Esophagus muscularis mucosa (tissue), 4 donors: ENCODE measurements around the gene ADH7. TPM values are rescaled to one million over a fixed set of nuclear protein-coding genes. Genes with fewer than 3 reads are reported as not detected.
A peak's percentile ranks its signal among the peaks of the same experiment; 100 is the strongest.

Source experiments
- DNase-seq: peaks from one replicate; pipeline ENCODE4 v3.0.0-alpha.2; 2017; ENCODE audit errors: extremely low spot score
- H3K27ac ChIP-seq, 4 donors: fragments of 200-600 bp; sonication (generic); replicated peaks in 1 of 4; 1 replicate in 3 of 4; 2 replicates in 1 of 4; pipeline ENCODE4 v1.5.1; 2016 to 2019; ENCODE audit warnings: mild to moderate bottlenecking in 1 of 4
- H3K27me3 ChIP-seq, 4 donors: fragments of 200-600 bp; sonication (generic); one replicate each; pipeline versions ENCODE4 v1.5.1 to v1.6.0; 2016 to 2019
- H3K36me3 ChIP-seq, 4 donors: fragments of 200-600 bp; sonication (generic); one replicate each; pipeline ENCODE4 v1.5.1; 2016 to 2019
- H3K4me1 ChIP-seq, 4 donors: fragments of 200-600 bp; sonication (generic); one replicate each; pipeline ENCODE4 v1.5.1; 2016 to 2019
- H3K4me3 ChIP-seq, 4 donors: fragments of 200-600 bp; sonication (generic); 1 replicate in 2 of 4; 2 replicates in 2 of 4; pipeline ENCODE4 v1.5.1; 2016 to 2019; ENCODE audit warnings: mild to moderate bottlenecking in 4 of 4, moderate library complexity in 1 of 4
- H3K9me3 ChIP-seq, 4 donors: fragments of 200-600 bp; sonication (generic); 1 replicate in 3 of 4; 2 replicates in 1 of 4; pipeline ENCODE4 v1.5.1; 2016 to 2019
- CTCF ChIP-seq, 3 experiments: fragments of 200-600 bp in 2 of 3; fragments of 450-650 bp in 1 of 3; sonication (generic) in 2 of 3; IDR thresholded peaks; one replicate each; pipeline ENCODE4 v1.5.1; 2017 to 2019; ENCODE audit warnings: antibody characterized with exemption in 3 of 3, mild to moderate bottlenecking in 2 of 3, moderate library complexity in 1 of 3
- EP300 ChIP-seq: sonication (generic); formaldehyde crosslinking; IDR thresholded peaks from one replicate; pipeline ENCODE4 v1.6.1; 2017; ENCODE audit warnings: antibody characterized with exemption
- POLR2A ChIP-seq: fragments of 450-650 bp; IDR thresholded peaks from one replicate; pipeline ENCODE4 v1.6.1; 2017; ENCODE audit warnings: antibody characterized with exemption, moderate library complexity, mild to moderate bottlenecking, low read depth
- POLR2AphosphoS5 ChIP-seq, 2 donors: sonication (generic); formaldehyde crosslinking; IDR thresholded peaks; one replicate each; pipeline ENCODE4 v1.6.1; 2017; ENCODE audit warnings: antibody characterized with exemption in 2 of 2
- WGBS: methylation state at CpG from one replicate; pipeline ENCODE4 v1.1.5; 2018; 5-methylcytosine and 5-hydroxymethylcytosine counted together
- intact Hi-C: fragments of 100-400 bp; cut with DNase I; formaldehyde crosslinking; loops from one replicate; pipeline ENCODE4 v1.15.1; 2023
- total RNA-seq, 4 donors: library from RNA; depleted of rRNA; stranded (reverse); fragments of >200 nt; gene quantifications; one replicate each; pipeline versions ENCODE4 v1.1.0 to v1.2.1, GENCODE V29; 2016

The ADH7 gene
- total RNA-seq, 4 donors from 2014 or later, result not detected

GRCh38 chr4:99414401-99414800 is 20.7 kb downstream of the ADH7 start:
- peaks cover 0 to 22% (median 8%) of the 10 kb centered on the region in 4 donors for H3K4me1 ChIP-seq
- intact Hi-C loops, result no loop called here
- H3K36me3 ChIP-seq, result no peaks in the 10 kb centered on the region
- DNase-seq, result no peak
- H3K9me3 ChIP-seq, result no peaks in the 10 kb centered on the region
- no peak overlapping the region for H3K27ac ChIP-seq
- H3K4me3 ChIP-seq, result no peak overlapping the region
- TF ChIP-seq POLR2A (no peak), CTCF (IDR thresholded peaks at IDR 0.05) (no peak), EP300 (no peak), POLR2AphosphoS5 (IDR thresholded peaks at IDR 0.05) (no peak)
- no peaks in the 10 kb centered on the region for H3K27me3 ChIP-seq

GRCh38 chr4:99413140-99413539 is 22.0 kb downstream of the ADH7 start:
- no peak overlapping the region for H3K4me3 ChIP-seq
- TF ChIP-seq POLR2A (no peak), EP300 (no peak), POLR2AphosphoS5 (IDR thresholded peaks at IDR 0.05) (no peak), CTCF (IDR thresholded peaks at IDR 0.05) (no peak)
- 77% methylated on average over 4 of the region's 4 CpGs for WGBS
- H3K27me3 ChIP-seq, result no peaks in the 10 kb centered on the region
- H3K36me3 ChIP-seq, result no peaks in the 10 kb centered on the region
- no peaks in the 10 kb centered on the region for H3K9me3 ChIP-seq
- H3K27ac ChIP-seq, result peak overlapping the region in 1 of 4 donors; percentile 9
- DNase-seq, result no peak
- peaks cover 2 to 35% (median 16%) of the 10 kb centered on the region in 4 donors for H3K4me1 ChIP-seq
- intact Hi-C loops, result no loop called here

- H3K27ac ChIP-seq, result no peak overlapping the region
- DNase-seq, result no peak
- intact Hi-C loops, result no loop called here
- H3K4me3 ChIP-seq, result no peak overlapping the region
- TF ChIP-seq POLR2AphosphoS5 (IDR thresholded peaks at IDR 0.05), result no peak
- TF ChIP-seq EP300, result no peak
- no peak for TF ChIP-seq POLR2A
- TF ChIP-seq CTCF (IDR thresholded peaks at IDR 0.05), result no peak
- H3K36me3 ChIP-seq, result no peaks in the 10 kb centered on the region
- peaks cover 5 to 54% (median 34%) of the 10 kb centered on the region in 4 donors for H3K4me1 ChIP-seq
- H3K9me3 ChIP-seq, result no peaks in the 10 kb centered on the region
- no peaks in the 10 kb centered on the region for H3K27me3 ChIP-seq
These were observed 24.1 kb downstream of the ADH7 start for GRCh38 chr4:99411041-99411440.

- H3K4me3 ChIP-seq, result no peak overlapping the region
- H3K4me1 ChIP-seq, result peaks cover 5 to 63% (median 41%) of the 10 kb centered on the region in 4 donors
- no peaks in the 10 kb centered on the region for H3K36me3 ChIP-seq
- intact Hi-C loops, result no loop called here
- no peaks in the 10 kb centered on the region for H3K9me3 ChIP-seq
- WGBS, result 92% methylated on average over 2 of the region's 5 CpGs
- H3K27me3 ChIP-seq, result no peaks in the 10 kb centered on the region
- TF ChIP-seq EP300, result no peak
- no peak for TF ChIP-seq CTCF (IDR thresholded peaks at IDR 0.05)
- TF ChIP-seq POLR2A, result no peak
- no peak for TF ChIP-seq POLR2AphosphoS5 (IDR thresholded peaks at IDR 0.05)
- peak overlapping the region in 3 of 4 donors; percentile 28 to 73 (median 65) for H3K27ac ChIP-seq
- no peak for DNase-seq
These were observed 25.1 kb downstream of the ADH7 start for GRCh38 chr4:99410075-99410474.

- H3K4me1 ChIP-seq, result peaks cover 19 to 71% (median 52%) of the 10 kb centered on the region in 4 donors
- intact Hi-C loops, result loop anchor here (5.0 kb wide), 1 partner anchor 206 kb away; no protein-coding TSS in a partner anchor
- H3K27ac ChIP-seq, result peak overlapping the region; percentile 58 to 73 (median 68)
- DNase-seq, result no peak
- H3K4me3 ChIP-seq, result no peak overlapping the region
- H3K9me3 ChIP-seq, result no peaks in the 10 kb centered on the region
- H3K27me3 ChIP-seq, result no peaks in the 10 kb centered on the region
- H3K36me3 ChIP-seq, result no peaks in the 10 kb centered on the region
- TF ChIP-seq CTCF (IDR thresholded peaks at IDR 0.05) (no peak), POLR2AphosphoS5 (IDR thresholded peaks at IDR 0.05) (no peak), POLR2A (no peak), EP300 (no peak)
These were observed 26.8 kb downstream of the ADH7 start for GRCh38 chr4:99408346-99408745.
